Measurements from ENCODE around the gene KCP. TPM values are rescaled to one million over a fixed set of nuclear protein-coding genes. Genes with fewer than 3 reads are reported as not detected.

KCP gene
- total and polyA plus RNA-seq, 2 of the 13 experiments (the other 11 are each of a cell fraction or from before 2014, with no cell fraction given), result 0.37 to 1.0 TPM

GRCh38 chr7:128844777-128845311 is 65.7 kb downstream of the KCP start (continued):
- peak; percentile 17; the same call in 1 of the 2 replicates for TF ChIP-seq ZNF687 (CRISPR knock-in tag; IDR thresholded peaks at IDR 0.05)
- TF ChIP-seq CENPT (CRISPR knock-in tag; IDR thresholded peaks at IDR 0.05; ENCODE audit: low read depth), result no peak
- TF ChIP-seq HOXA5 (CRISPR knock-in tag; IDR thresholded peaks at IDR 0.05), result no peak
- no peak for TF ChIP-seq KMT2A (CRISPR knock-in tag; IDR thresholded peaks at IDR 0.05)
- TF ChIP-seq ZNF33B (CRISPR knock-in tag; IDR thresholded peaks at IDR 0.05), result no peak
- TF ChIP-seq ZFX (CRISPR knock-in tag; IDR thresholded peaks at IDR 0.05; ENCODE audit: low read depth), result 0 out of 2 replicates have a peak, but pooled peaks have one; percentile 31
- no peak for TF ChIP-seq EHMT2 (IDR thresholded peaks at IDR 0.05; ENCODE audit: borderline replicate concordance, low read depth, low read length)
- TF ChIP-seq DMTF1 (CRISPR knock-in tag; IDR thresholded peaks at IDR 0.05), result no peak
- peak; percentile 40; the same call in 1 of the 2 replicates for TF ChIP-seq RARA (CRISPR knock-in tag; IDR thresholded peaks at IDR 0.05)
